Mammary epithelial cell (primary cell): ENCODE results near the gene RIT1.

Experiments used
- CTCF ChIP-seq, 2 donors: IDR thresholded peaks in 1 of 2; conservative IDR thresholded peaks in 1 of 2; 2 replicates each; pipeline ENCODE4 v1.5.1; 2011 to 2012; ENCODE audit warnings: inconsistent platforms in 2 of 2, low read length in 2 of 2, mild to moderate bottlenecking in 2 of 2, control low read depth in 1 of 2, low read depth in 1 of 2; ENCODE audit not compliant: insufficient read depth in 1 of 2; ENCODE audit errors: extremely low read depth in 1 of 2
- EZH2 ChIP-seq: IDR thresholded peaks from 2 replicates; pipeline ENCODE4 v1.6.1; 2012; ENCODE audit warnings: low read length, inconsistent platforms, borderline replicate concordance

- TF ChIP-seq CTCF (conservative IDR thresholded peaks at IDR 0.05 in 1 of 2, IDR thresholded peaks at IDR 0.05 in 1 of 2; ENCODE audit: extremely low read depth in 1 of 2, insufficient read depth in 1 of 2, low read depth in 1 of 2, low read length in 2 of 2): no peak
- TF ChIP-seq EZH2: no peak
Observed at GRCh38 chr1:155918660-155919059, 7.5 kb upstream of the RIT1 start.
